ENCODE data around the gene APOE.

The APOE gene

GRCh38 chr19:44872661-44873060 is 32.9 kb upstream of the APOE start:
- Histone ChIP-seq H3K9me3 (ENCODE audit: low read length) (no peaks in the 10 kb centered on the region), H3K36me3 (ENCODE audit: insufficient read depth, low read length) (no peaks in the 10 kb centered on the region), H2AFZ (ENCODE audit: low read length) (no peak overlapping the region), H3K9me2 (ENCODE audit: low read depth, low read length) (no peaks in the 10 kb centered on the region), H3K4me1 (ENCODE audit: insufficient read depth, low read length, severe bottlenecking) (no peaks in the 10 kb centered on the region), H3K79me2 (ENCODE audit: insufficient read depth, low read length) (no peaks in the 10 kb centered on the region), H3K27ac (ENCODE audit: low read depth, low read length, poor library complexity, severe bottlenecking) (no peak overlapping the region), H3F3A (ENCODE audit: insufficient read depth, low read length) (no peaks in the 10 kb centered on the region), H3K9ac (ENCODE audit: low read length) (no peak overlapping the region), H3K4me2 (ENCODE audit: low read length) (no peak overlapping the region), H3K4me3 (ENCODE audit: low read depth, low read length, poor library complexity, severe bottlenecking) (no peak overlapping the region), H4K20me1 (ENCODE audit: insufficient read depth, low read length) (no peaks in the 10 kb centered on the region), H3K27me3 (ENCODE audit: insufficient read depth, low read length) (no peaks in the 10 kb centered on the region)
- TF ChIP-seq EZH2 (IDR thresholded peaks at IDR 0.05; ENCODE audit: borderline replicate concordance, low read length) (no peak), CTCF (IDR thresholded peaks at IDR 0.05; ENCODE audit: low read length) (no peak)

- Histone ChIP-seq H2AFZ (ENCODE audit: low read length) (no peak overlapping the region), H3K36me3 (ENCODE audit: insufficient read depth, low read length) (no peaks in the 10 kb centered on the region), H3K4me1 (ENCODE audit: insufficient read depth, low read length, severe bottlenecking) (no peaks in the 10 kb centered on the region), H4K20me1 (ENCODE audit: insufficient read depth, low read length) (no peaks in the 10 kb centered on the region), H3K9me3 (ENCODE audit: low read length) (no peaks in the 10 kb centered on the region), H3K4me3 (ENCODE audit: low read depth, low read length, poor library complexity, severe bottlenecking) (no peak overlapping the region), H3K27ac (ENCODE audit: low read depth, low read length, poor library complexity, severe bottlenecking) (no peak overlapping the region), H3K9ac (ENCODE audit: low read length) (no peak overlapping the region), H3F3A (ENCODE audit: insufficient read depth, low read length) (no peaks in the 10 kb centered on the region), H3K9me2 (ENCODE audit: low read depth, low read length) (no peaks in the 10 kb centered on the region), H3K4me2 (ENCODE audit: low read length) (no peak overlapping the region), H3K27me3 (ENCODE audit: insufficient read depth, low read length) (0 out of 2 replicates have a peak, but pooled peaks cover 7% of the 10 kb centered on the region), H3K79me2 (ENCODE audit: insufficient read depth, low read length) (no peaks in the 10 kb centered on the region)
- TF ChIP-seq EZH2 (IDR thresholded peaks at IDR 0.05; ENCODE audit: borderline replicate concordance, low read length) (no peak), CTCF (IDR thresholded peaks at IDR 0.05; ENCODE audit: low read length) (no peak)
Observed at GRCh38 chr19:44874317-44874716, 31.3 kb upstream of the APOE start.

- no peak overlapping the region for H3K9ac ChIP-seq (ENCODE audit: low read length)
- H3K4me2 ChIP-seq (ENCODE audit: low read length) = no peak overlapping the region
- TF ChIP-seq EZH2 (IDR thresholded peaks at IDR 0.05; ENCODE audit: borderline replicate concordance, low read length) (no peak), CTCF (IDR thresholded peaks at IDR 0.05; ENCODE audit: low read length) (no peak)
- no peaks in the 10 kb centered on the region for H3K36me3 ChIP-seq (ENCODE audit: insufficient read depth, low read length)
- H3K4me1 ChIP-seq (ENCODE audit: insufficient read depth, low read length, severe bottlenecking) = no peaks in the 10 kb centered on the region
- no peaks in the 10 kb centered on the region for H3K9me3 ChIP-seq (ENCODE audit: low read length)
- H3F3A ChIP-seq (ENCODE audit: insufficient read depth, low read length) = no peaks in the 10 kb centered on the region
- H2AFZ ChIP-seq (ENCODE audit: low read length) = no peak overlapping the region
- H3K4me3 ChIP-seq (ENCODE audit: low read depth, low read length, poor library complexity, severe bottlenecking) = no peak overlapping the region
- H3K27me3 ChIP-seq (ENCODE audit: insufficient read depth, low read length) = 0 out of 2 replicates have a peak, but pooled peaks cover 7% of the 10 kb centered on the region
- H3K9me2 ChIP-seq (ENCODE audit: low read depth, low read length) = no peaks in the 10 kb centered on the region
- H3K27ac ChIP-seq (ENCODE audit: low read depth, low read length, poor library complexity, severe bottlenecking) = no peak overlapping the region
- no peaks in the 10 kb centered on the region for H3K79me2 ChIP-seq (ENCODE audit: insufficient read depth, low read length)
- no peaks in the 10 kb centered on the region for H4K20me1 ChIP-seq (ENCODE audit: insufficient read depth, low read length)
Observed at GRCh38 chr19:44875666-44876451, 29.7 kb upstream of the APOE start.
